Stimulated activated CD4-positive, alpha-beta T cell treated with anti-CD3 and anti-CD28 coated beads, Interleukin-1b, Interleukin-23, amount 100 ng/mL, for 1 hour (primary cell): ENCODE measurements around the gene MAL.

Experiments used
- DNase-seq, 2 donors: peaks; one replicate each; pipeline ENCODE4 v3.0.0-alpha.2; 2020; ENCODE audit warnings: low read depth in 2 of 2

MAL gene

GRCh38 chr2:95048825-95049682, 23.5 kb downstream of the MAL start:
- no peak for DNase-seq

- no peak for DNase-seq
Measured at GRCh38 chr2:95049683-95049955, 24.1 kb downstream of the MAL start.

GRCh38 chr2:95049961-95050360, 24.5 kb downstream of the MAL start:
- no peak for DNase-seq

- DNase-seq, result no peak
Measured at GRCh38 chr2:95050385-95051300, 25.1 kb downstream of the MAL start.

- no peak for DNase-seq
Measured at GRCh38 chr2:95051626-95052025, 26.1 kb downstream of the MAL start.

GRCh38 chr2:95052307-95052706, 26.8 kb downstream of the MAL start:
- DNase-seq, result no peak

- DNase-seq, result no peak
Measured at GRCh38 chr2:95052804-95053479, 27.4 kb downstream of the MAL start.

- no peak for DNase-seq
Measured at GRCh38 chr2:95053543-95053942, 28.0 kb downstream of the MAL start.

- no peak for DNase-seq
Measured at GRCh38 chr2:95054016-95054415, 28.5 kb downstream of the MAL start.

GRCh38 chr2:95055262-95055661, 29.8 kb downstream of the MAL start:
- no peak for DNase-seq

- no peak for DNase-seq
Measured at GRCh38 chr2:95056044-95056443, 30.5 kb downstream of the MAL start.

- no peak for DNase-seq
Measured at GRCh38 chr2:95056461-95057459, 31.3 kb downstream of the MAL start.

GRCh38 chr2:95057535-95058370, 32.2 kb downstream of the MAL start:
- no peak for DNase-seq

- DNase-seq, result no peak
Measured at GRCh38 chr2:95058466-95058988, 33.0 kb downstream of the MAL start.

GRCh38 chr2:95058989-95059641, 33.6 kb downstream of the MAL start:
- no peak for DNase-seq

GRCh38 chr2:95059656-95060370, 34.3 kb downstream of the MAL start:
- no peak for DNase-seq

- no peak for DNase-seq
Measured at GRCh38 chr2:95060446-95061118, 35.1 kb downstream of the MAL start.

- no peak for DNase-seq
Measured at GRCh38 chr2:95061119-95061512, 35.6 kb downstream of the MAL start.
